ENCODE data around the gene ADARB1. TPM values are rescaled to one million over a fixed set of nuclear protein-coding genes. Genes with fewer than 3 reads are reported as not detected.

The ADARB1 gene
- total RNA-seq, 2 experiments from 2014 or later, result 32.8 to 37.7 TPM

DNA sequence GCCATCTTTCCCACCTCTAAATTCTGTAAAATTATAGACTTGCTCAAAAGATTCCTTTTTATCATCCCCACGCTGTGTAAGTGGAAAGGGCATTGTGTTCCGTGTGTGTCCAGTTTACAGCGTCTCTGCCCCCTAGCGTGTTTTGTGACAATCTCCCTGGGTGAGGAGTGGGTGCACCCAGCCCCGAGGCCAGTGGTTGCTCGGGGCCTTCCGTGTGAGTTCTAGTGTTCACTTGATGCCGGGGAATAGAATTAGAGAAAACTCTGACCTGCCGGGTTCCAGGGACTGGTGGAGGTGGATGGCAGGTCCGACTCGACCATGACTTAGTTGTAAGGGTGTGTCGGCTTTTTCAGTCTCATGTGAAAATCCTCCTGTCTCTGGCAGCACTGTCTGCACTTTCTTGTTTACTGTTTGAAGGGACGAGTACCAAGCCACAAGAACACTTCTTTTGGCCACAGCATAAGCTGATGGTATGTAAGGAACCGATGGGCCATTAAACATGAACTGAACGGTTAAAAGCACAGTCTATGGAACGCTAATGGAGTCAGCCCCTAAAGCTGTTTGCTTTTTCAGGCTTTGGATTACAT lies 151.5 kb downstream of the ADARB1 start:
- Mint-ChIP-seq H3K27me3 (no peaks in the 10 kb centered on the region), H3K27ac (no peak overlapping the region), H3K4me3 (no peak overlapping the region), H3K36me3 (ENCODE audit: low read depth) (peaks cover 7% of the 10 kb centered on the region), H3K9me3 (ENCODE audit: low read depth) (no peaks in the 10 kb centered on the region), H3K4me1 (peaks cover 48% of the 10 kb centered on the region)
- ATAC-seq (no peak), DNase-seq (no peak)
- CTCF ChIA-PET, result interaction anchor here (0.7 kb wide), 2 partner anchors 20 to 89 kb away, joined by 3 read pairs; no protein-coding TSS in a partner anchor
- POLR2A ChIA-PET, result no interaction called here
- intact Hi-C loops (cut with DNase I, micrococcal nuclease), result loop anchor here in 1 of 2 experiments (5.0 kb wide), 2 partner anchors 41 to 149 kb away; no protein-coding TSS in a partner anchor

GRCh38 chr21:45226540-45227326 lies 152.4 kb downstream of the ADARB1 start:
- CTCF ChIA-PET, result interaction anchor here (0.6 to 1.7 kb wide), 6 partner anchors 10 to 176 kb away, joined by 3 to 6 read pairs (median 3); no protein-coding TSS in a partner anchor
- H3K4me3 Mint-ChIP-seq, result no peak overlapping the region
- H3K4me1 Mint-ChIP-seq, result peaks cover 48% of the 10 kb centered on the region
- H3K27ac Mint-ChIP-seq, result peak overlapping the region; percentile 24
- POLR2A ChIA-PET, result no interaction called here
- peaks cover 6% of the 10 kb centered on the region for H3K36me3 Mint-ChIP-seq (ENCODE audit: low read depth)
- no peaks in the 10 kb centered on the region for H3K27me3 Mint-ChIP-seq
- peak; percentile 42 for ATAC-seq
- intact Hi-C loops (cut with DNase I, micrococcal nuclease), result loop anchor here in 1 of 2 experiments (5.0 kb wide), 2 partner anchors 41 to 149 kb away; no protein-coding TSS in a partner anchor
- no peaks in the 10 kb centered on the region for H3K9me3 Mint-ChIP-seq (ENCODE audit: low read depth)
- peak; percentile 59 for DNase-seq

DNA sequence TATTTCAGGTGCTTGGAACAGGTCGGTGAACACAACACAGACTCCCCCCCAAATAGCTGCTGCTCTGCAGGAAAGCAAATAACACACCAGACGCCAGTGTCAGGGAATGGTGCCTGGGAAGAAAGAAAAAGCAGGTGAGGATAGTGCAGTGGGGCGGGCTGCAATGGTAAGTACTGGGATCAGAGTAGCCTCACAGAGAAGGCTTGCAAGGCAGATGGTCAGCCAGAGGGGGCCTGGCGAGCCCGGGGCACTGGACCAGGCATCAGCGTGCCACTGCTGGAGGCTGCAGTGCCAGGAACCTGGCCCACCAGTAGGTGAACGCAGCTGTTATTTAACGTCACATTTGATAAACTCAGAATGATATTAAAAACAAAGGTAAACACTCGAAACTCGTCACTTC lies 153.4 kb downstream of the ADARB1 start:
- Mint-ChIP-seq H3K27me3 (no peaks in the 10 kb centered on the region), H3K4me1 (peaks cover 48% of the 10 kb centered on the region), H3K36me3 (ENCODE audit: low read depth) (peaks cover 2% of the 10 kb centered on the region), H3K4me3 (no peak overlapping the region), H3K27ac (no peak overlapping the region), H3K9me3 (ENCODE audit: low read depth) (no peaks in the 10 kb centered on the region)
- DNase-seq, result no peak
- CTCF ChIA-PET, result interaction anchor here (0.6 to 2.4 kb wide), 6 partner anchors 9 to 1393 kb away, joined by 3 to 8 read pairs (median 3); no protein-coding TSS in a partner anchor
- POLR2A ChIA-PET, result interaction anchor here (0.6 kb wide), 1 partner anchor 15 kb away, joined by 3 read pairs; no protein-coding TSS in a partner anchor
- intact Hi-C loops (cut with DNase I, micrococcal nuclease), result loop anchor here in 1 of 2 experiments (1.0 to 5.0 kb wide), 5 partner anchors 40 to 591 kb away; partner anchors contain the start of gene POFUT2
- ATAC-seq, result no peak

- Mint-ChIP-seq H3K4me3 (no peak overlapping the region), H3K27ac (no peak overlapping the region)
- POLR2A ChIA-PET, result interaction anchor here (0.6 to 0.7 kb wide), 2 partner anchors 14 to 60 kb away, joined by 3 to 5 read pairs; partner anchors contain the start of gene POFUT2
Measured at GRCh38 chr21:45228171-45228641, 153.8 kb downstream of the ADARB1 start.

GRCh38 chr21:45228656-45229240 lies 154.4 kb downstream of the ADARB1 start:
- ChIA-PET CTCF (interaction anchor here (0.7 to 2.4 kb wide), 4 partner anchors 8 to 91 kb away, joined by 3 to 8 read pairs (median 4); no protein-coding TSS in a partner anchor), POLR2A (interaction anchor here (0.7 kb wide), 1 partner anchor 59 kb away, joined by 5 read pairs; the partner anchor contains the start of gene POFUT2)
- ATAC-seq (peak; percentile 2), DNase-seq (no peak)
- intact Hi-C loops (cut with DNase I, micrococcal nuclease), result loop anchor here in 1 of 2 experiments (1.0 to 5.0 kb wide), 5 partner anchors 39 to 590 kb away; partner anchors contain the start of gene POFUT2
- Mint-ChIP-seq H3K36me3 (ENCODE audit: low read depth) (peaks cover 2% of the 10 kb centered on the region), H3K27me3 (no peaks in the 10 kb centered on the region), H3K27ac (no peak overlapping the region), H3K4me1 (peaks cover 48% of the 10 kb centered on the region), H3K9me3 (ENCODE audit: low read depth) (no peaks in the 10 kb centered on the region), H3K4me3 (no peak overlapping the region)

More at GRCh38 chr21:45228171-45228641, 153.8 kb downstream of the ADARB1 start:
- no peaks in the 10 kb centered on the region for H3K27me3 Mint-ChIP-seq
- CTCF ChIA-PET, result interaction anchor here (0.7 to 2.4 kb wide), 5 partner anchors 8 to 91 kb away, joined by 3 to 8 read pairs (median 3); no protein-coding TSS in a partner anchor
- no peaks in the 10 kb centered on the region for H3K9me3 Mint-ChIP-seq (ENCODE audit: low read depth)
- peak; percentile 91 for ATAC-seq
- peak; percentile 90 for DNase-seq
- peaks cover 2% of the 10 kb centered on the region for H3K36me3 Mint-ChIP-seq (ENCODE audit: low read depth)
- H3K4me1 Mint-ChIP-seq, result peaks cover 48% of the 10 kb centered on the region
- intact Hi-C loops (cut with DNase I, micrococcal nuclease), result loop anchor here in 1 of 2 experiments (1.0 to 5.0 kb wide), 5 partner anchors 39 to 590 kb away; partner anchors contain the start of gene POFUT2

DNA sequence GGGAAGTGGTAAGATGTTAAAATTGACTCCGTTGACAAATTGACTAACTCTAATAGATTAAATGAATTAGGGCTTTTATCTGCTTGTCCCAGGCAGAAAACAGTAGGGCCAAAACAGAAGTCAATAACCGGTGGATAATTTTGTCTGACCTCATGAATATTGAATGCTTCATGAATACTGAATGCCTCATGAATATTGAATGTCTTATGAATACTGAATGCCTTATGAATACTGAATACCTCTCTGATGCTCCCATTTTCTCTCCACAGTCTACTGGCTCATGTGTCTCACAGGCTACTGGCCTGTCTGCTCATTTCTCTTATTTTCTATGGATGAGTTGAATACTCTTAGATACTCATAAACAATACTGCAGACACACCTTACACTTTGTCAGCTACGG lies 157.3 kb downstream of the ADARB1 start:
- H3K27me3 Mint-ChIP-seq, result peaks cover 2% of the 10 kb centered on the region
- intact Hi-C loops (cut with DNase I, micrococcal nuclease), result no loop called here

DNA sequence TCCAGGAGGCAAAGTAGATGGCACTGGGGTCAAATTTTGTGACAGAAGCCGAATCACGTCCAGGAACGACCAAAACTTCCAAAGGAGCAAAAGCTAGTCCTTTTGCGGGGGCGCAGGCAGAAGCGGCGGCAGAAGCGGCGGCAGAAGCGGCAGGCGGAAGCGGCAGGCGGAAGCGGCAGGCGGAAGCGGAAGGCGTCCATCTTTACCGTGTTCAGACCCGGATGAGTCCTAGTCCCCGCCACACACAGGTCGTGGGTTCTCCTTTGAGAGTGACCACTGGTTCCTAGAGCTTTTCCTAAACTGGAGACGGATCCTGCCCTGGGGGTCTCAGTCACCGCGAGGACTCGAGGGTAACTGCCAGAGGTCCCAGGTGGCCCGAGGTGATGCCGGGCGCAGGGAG lies 159.7 kb downstream of the ADARB1 start:
- peaks cover 9% of the 10 kb centered on the region for H3K27me3 Mint-ChIP-seq
- DNase-seq (no peak), ATAC-seq (no peak)
- no peak overlapping the region for H3K27ac Mint-ChIP-seq
- H3K4me1 Mint-ChIP-seq, result no peaks in the 10 kb centered on the region
- H3K9me3 Mint-ChIP-seq (ENCODE audit: low read depth), result no peaks in the 10 kb centered on the region
- H3K4me3 Mint-ChIP-seq, result peak overlapping the region; percentile 53
- POLR2A ChIA-PET, result no interaction called here
- CTCF ChIA-PET, result interaction anchor here (0.9 to 1.4 kb wide), 3 partner anchors 58 to 95 kb away, joined by 3 to 5 read pairs (median 3); no protein-coding TSS in a partner anchor
- H3K36me3 Mint-ChIP-seq (ENCODE audit: low read depth), result no peaks in the 10 kb centered on the region
- intact Hi-C loops (cut with DNase I, micrococcal nuclease), result no loop called here

More for the DNA sequence above, 157.3 kb downstream of the ADARB1 start:
- Mint-ChIP-seq H3K27ac (no peak overlapping the region), H3K9me3 (ENCODE audit: low read depth) (no peaks in the 10 kb centered on the region), H3K4me3 (no peak overlapping the region), H3K4me1 (peaks cover 24% of the 10 kb centered on the region), H3K36me3 (ENCODE audit: low read depth) (no peaks in the 10 kb centered on the region)
- ATAC-seq, result no peak
- CTCF ChIA-PET, result interaction anchor here (1.0 kb wide), 1 partner anchor 92 kb away, joined by 5 read pairs; no protein-coding TSS in a partner anchor
- no peak for DNase-seq
- POLR2A ChIA-PET, result no interaction called here

- H3K27ac Mint-ChIP-seq, result no peak overlapping the region
- no peaks in the 10 kb centered on the region for H3K9me3 Mint-ChIP-seq (ENCODE audit: low read depth)
- ChIA-PET POLR2A (no interaction called here), CTCF (interaction anchor here (0.5 to 0.9 kb wide), 3 partner anchors 34 to 53 kb away, joined by 3 to 4 read pairs (median 3); no protein-coding TSS in a partner anchor)
- H3K4me3 Mint-ChIP-seq, result no peak overlapping the region
- intact Hi-C loops (cut with DNase I, micrococcal nuclease), result no loop called here
- no peaks in the 10 kb centered on the region for H3K4me1 Mint-ChIP-seq
- no peaks in the 10 kb centered on the region for H3K36me3 Mint-ChIP-seq (ENCODE audit: low read depth)
- ATAC-seq (no peak), DNase-seq (no peak)
- H3K27me3 Mint-ChIP-seq, result peaks cover 9% of the 10 kb centered on the region
Measured at GRCh38 chr21:45234965-45235364, 160.6 kb downstream of the ADARB1 start.

GRCh38 chr21:45235488-45235887 lies 161.1 kb downstream of the ADARB1 start:
- Mint-ChIP-seq H3K36me3 (ENCODE audit: low read depth) (no peaks in the 10 kb centered on the region), H3K9me3 (ENCODE audit: low read depth) (no peaks in the 10 kb centered on the region), H3K4me1 (no peaks in the 10 kb centered on the region), H3K27me3 (peaks cover 9% of the 10 kb centered on the region), H3K4me3 (no peak overlapping the region), H3K27ac (no peak overlapping the region)
- no peak for ATAC-seq
- no peak for DNase-seq
- ChIA-PET CTCF (interaction anchor here (0.5 to 0.9 kb wide), 3 partner anchors 35 to 53 kb away, joined by 3 to 4 read pairs (median 3); no protein-coding TSS in a partner anchor), POLR2A (no interaction called here)
- intact Hi-C loops (cut with DNase I, micrococcal nuclease), result no loop called here

GRCh38 chr21:45236481-45236880 lies 162.1 kb downstream of the ADARB1 start:
- Mint-ChIP-seq H3K9me3 (ENCODE audit: low read depth) (no peaks in the 10 kb centered on the region), H3K36me3 (ENCODE audit: low read depth) (no peaks in the 10 kb centered on the region), H3K4me1 (no peaks in the 10 kb centered on the region), H3K4me3 (no peak overlapping the region), H3K27ac (no peak overlapping the region), H3K27me3 (peaks cover 13% of the 10 kb centered on the region)
- peak; percentile 58 for ATAC-seq
- ChIA-PET CTCF (interaction anchor here (0.5 to 0.8 kb wide), 4 partner anchors 8 to 254 kb away, joined by 3 read pairs; no protein-coding TSS in a partner anchor), POLR2A (no interaction called here)
- no peak for DNase-seq
- intact Hi-C loops (cut with DNase I, micrococcal nuclease), result no loop called here
